Smooth muscle cell of trachea (primary cell): Measurements from ENCODE around the gene MAPRE2. TPM values are rescaled to one million over a fixed set of nuclear protein-coding genes. Genes with fewer than 3 reads are reported as not detected.

Source experiments
- total RNA-seq: library from RNA; depleted of rRNA; stranded (reverse); fragments of >200 nt; gene quantifications from 2 replicates; pipeline ENCODE4 v1.2.1, GENCODE V29; 2014

The MAPRE2 gene
- 24.0 and 27.8 TPM in 2 replicates for total RNA-seq

GRCh38 chr18:35040988-35041814 lies at the start of gene MAPRE2:
MAPRE2 (plus strand) TSS chr18:35041413; CDS start chr18:35041540, 127 bp downstream.

Other genes with a start within 250 kb of the MAPRE2 start
- gene ZNF397, start 199.6 kb downstream of the MAPRE2 start, total RNA-seq = 25.0 and 30.3 TPM in 2 replicates
- gene ZSCAN30, start 248.8 kb downstream of the MAPRE2 start, total RNA-seq = 21.7 and 31.7 TPM in 2 replicates